ENCODE data around the gene LDHD. TPM values are rescaled to one million over a fixed set of nuclear protein-coding genes. Genes with fewer than 3 reads are reported as not detected.

Gene LDHD
- total RNA-seq, 1 donor, result 3.6 TPM

GRCh38 chr16:75088216-75088615, 28.4 kb downstream of the LDHD start:
- Histone ChIP-seq H3K79me2 (ENCODE audit: insufficient read depth, low read length) (peaks cover 44% of the 10 kb centered on the region), H3K9me3 (ENCODE audit: low read depth, low read length) (no peaks in the 10 kb centered on the region), H3K27ac (ENCODE audit: low read depth, low read length) (no peak overlapping the region), H2AFZ (ENCODE audit: low read length) (no peak overlapping the region), H3K27me3 (ENCODE audit: insufficient read depth, low read length) (no peaks in the 10 kb centered on the region), H3K4me3 (ENCODE audit: insufficient read depth, low read length) (no peak overlapping the region), H4K20me1 (ENCODE audit: insufficient read depth, low read length) (peaks cover 55% of the 10 kb centered on the region), H3K4me2 (ENCODE audit: insufficient read depth, low read length) (no peak overlapping the region), H3K4me1 (ENCODE audit: insufficient read depth, low read length) (no peaks in the 10 kb centered on the region), H3K36me3 (ENCODE audit: insufficient read depth, low read length) (no peaks in the 10 kb centered on the region)
- DNase-seq (ENCODE audit: insufficient read length, low spot score, missing footprints), result no peak
- no peak for TF ChIP-seq CTCF (IDR thresholded peaks at IDR 0.05; ENCODE audit: extremely low read depth, low read depth, low read length)

DNA sequence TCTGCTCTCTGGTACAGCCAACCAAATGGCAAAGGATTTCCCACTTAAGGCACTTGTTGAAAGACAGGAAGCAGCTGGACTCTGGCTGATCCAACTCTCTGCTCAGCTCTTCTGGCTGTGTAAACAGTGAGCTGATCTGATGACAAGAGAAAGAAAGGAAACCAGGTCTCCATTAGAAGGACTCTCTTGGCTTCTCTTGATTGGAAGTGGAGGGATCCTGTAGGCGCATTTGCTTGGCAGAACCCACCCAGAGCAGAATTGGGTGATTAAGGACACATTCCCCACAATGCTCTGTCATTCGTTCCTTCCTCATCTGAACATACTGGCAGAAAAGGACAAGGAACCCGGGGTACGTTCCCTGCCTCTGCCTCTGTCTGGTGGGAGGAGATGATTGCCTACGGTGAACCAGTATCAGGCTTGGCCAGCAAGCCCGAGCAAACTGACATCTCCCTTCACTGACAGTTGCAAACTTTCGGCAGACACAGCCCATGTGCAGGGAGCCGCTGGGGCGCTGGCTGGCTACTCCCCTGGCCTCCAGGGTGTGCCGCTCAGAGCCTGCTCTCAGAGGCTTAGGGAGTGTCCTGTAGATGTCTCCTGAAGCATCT, 29.1 kb downstream of the LDHD start:
- no peak for DNase-seq (ENCODE audit: insufficient read length, low spot score, missing footprints)
- Histone ChIP-seq H3K4me3 (ENCODE audit: insufficient read depth, low read length) (no peak overlapping the region), H3K36me3 (ENCODE audit: insufficient read depth, low read length) (no peaks in the 10 kb centered on the region), H2AFZ (ENCODE audit: low read length) (no peak overlapping the region), H4K20me1 (ENCODE audit: insufficient read depth, low read length) (peaks cover 53% of the 10 kb centered on the region), H3K79me2 (ENCODE audit: insufficient read depth, low read length) (peaks cover 43% of the 10 kb centered on the region), H3K9me3 (ENCODE audit: low read depth, low read length) (no peaks in the 10 kb centered on the region), H3K27me3 (ENCODE audit: insufficient read depth, low read length) (no peaks in the 10 kb centered on the region), H3K27ac (ENCODE audit: low read depth, low read length) (no peak overlapping the region), H3K4me1 (ENCODE audit: insufficient read depth, low read length) (no peaks in the 10 kb centered on the region), H3K4me2 (ENCODE audit: insufficient read depth, low read length) (no peak overlapping the region)
- TF ChIP-seq CTCF (IDR thresholded peaks at IDR 0.05; ENCODE audit: extremely low read depth, low read depth, low read length), result no peak

DNA sequence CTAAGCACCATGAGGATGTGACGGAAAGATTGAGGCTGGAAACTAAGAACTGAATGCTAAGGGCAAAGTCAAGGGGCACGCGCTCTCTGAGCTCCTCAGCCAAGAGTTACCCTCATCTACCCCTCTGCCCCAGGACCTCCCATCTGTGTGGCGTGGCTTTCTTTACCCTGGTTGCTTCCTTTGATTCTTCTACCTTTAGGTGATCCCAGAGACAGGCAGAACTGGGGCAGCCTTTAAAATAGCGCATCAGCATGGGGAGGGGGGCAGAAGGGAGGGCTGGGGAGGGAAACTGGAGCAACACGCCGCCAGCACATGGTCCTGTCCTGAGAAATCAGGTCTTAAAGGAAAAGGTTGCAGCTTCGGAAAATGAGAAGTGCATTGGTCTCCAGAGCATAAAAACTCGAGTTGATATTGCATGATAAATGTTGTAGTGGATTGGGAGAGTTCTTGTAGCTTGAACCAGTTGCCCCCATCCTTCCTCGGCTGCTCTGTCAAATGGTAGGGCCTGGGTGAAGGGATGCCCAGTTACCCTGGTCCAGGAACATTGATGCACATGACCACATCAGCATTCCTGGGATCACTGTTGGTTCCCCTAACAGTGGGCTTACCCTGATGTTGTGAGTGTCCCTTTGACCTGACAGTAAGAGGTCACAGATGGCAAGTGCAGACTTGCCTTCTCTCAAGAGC, 29.7 kb downstream of the LDHD start:
- Histone ChIP-seq H3K27ac (ENCODE audit: low read depth, low read length) (no peak overlapping the region), H3K9me3 (ENCODE audit: low read depth, low read length) (no peaks in the 10 kb centered on the region), H3K36me3 (ENCODE audit: insufficient read depth, low read length) (no peaks in the 10 kb centered on the region), H3K27me3 (ENCODE audit: insufficient read depth, low read length) (no peaks in the 10 kb centered on the region), H3K4me3 (ENCODE audit: insufficient read depth, low read length) (no peak overlapping the region), H4K20me1 (ENCODE audit: insufficient read depth, low read length) (peaks cover 56% of the 10 kb centered on the region), H2AFZ (ENCODE audit: low read length) (no peak overlapping the region), H3K4me1 (ENCODE audit: insufficient read depth, low read length) (no peaks in the 10 kb centered on the region), H3K79me2 (ENCODE audit: insufficient read depth, low read length) (peaks cover 49% of the 10 kb centered on the region), H3K4me2 (ENCODE audit: insufficient read depth, low read length) (no peak overlapping the region)
- no peak for TF ChIP-seq CTCF (IDR thresholded peaks at IDR 0.05; ENCODE audit: extremely low read depth, low read depth, low read length)
- no peak for DNase-seq (ENCODE audit: insufficient read length, low spot score, missing footprints)

- H2AFZ ChIP-seq (ENCODE audit: low read length), result no peak overlapping the region
- no peaks in the 10 kb centered on the region for H3K36me3 ChIP-seq (ENCODE audit: insufficient read depth, low read length)
- H3K9me3 ChIP-seq (ENCODE audit: low read depth, low read length), result no peaks in the 10 kb centered on the region
- no peaks in the 10 kb centered on the region for H3K4me1 ChIP-seq (ENCODE audit: insufficient read depth, low read length)
- H3K27me3 ChIP-seq (ENCODE audit: insufficient read depth, low read length), result no peaks in the 10 kb centered on the region
- no peak overlapping the region for H3K27ac ChIP-seq (ENCODE audit: low read depth, low read length)
- H3K4me3 ChIP-seq (ENCODE audit: insufficient read depth, low read length), result no peak overlapping the region
- H3K4me2 ChIP-seq (ENCODE audit: insufficient read depth, low read length), result no peak overlapping the region
- no peak for TF ChIP-seq CTCF (IDR thresholded peaks at IDR 0.05; ENCODE audit: extremely low read depth, low read depth, low read length)
- H3K79me2 ChIP-seq (ENCODE audit: insufficient read depth, low read length), result peaks cover 55% of the 10 kb centered on the region
- DNase-seq (ENCODE audit: insufficient read length, low spot score, missing footprints), result no peak
- H4K20me1 ChIP-seq (ENCODE audit: insufficient read depth, low read length), result peaks cover 59% of the 10 kb centered on the region
These were observed 30.3 kb downstream of the LDHD start for GRCh38 chr16:75086281-75086680.

All from osteoblast (primary cell).